Astrocyte (in vitro differentiated cells and primary cell): ENCODE data around the gene CCDC28A. TPM values are rescaled to one million over a fixed set of nuclear protein-coding genes. Genes with fewer than 3 reads are reported as not detected.

ENCODE experiments used
- DNase-seq: peaks from one replicate; pipeline ENCODE4 v3.0.0-alpha.2; 2010; ENCODE audit warnings: low read depth
- FAIRE-seq: peaks from 2 replicates; lab custom pipeline; 2011; peaks lifted over from hg19 to GRCh38; lab: Jason Lieb, UNC
- H2AFZ ChIP-seq: 2 replicates; pipeline ENCODE4 v1.6.0; 2012; ENCODE audit warnings: low read depth, low read length, inconsistent platforms
- H3K27ac ChIP-seq: 2 replicates; pipeline ENCODE4 v1.5.1; 2011; ENCODE audit warnings: low read depth, low read length, inconsistent platforms
- H3K27me3 ChIP-seq: 2 replicates; pipeline ENCODE4 v1.6.0; 2011; ENCODE audit warnings: low read length, inconsistent platforms; ENCODE audit not compliant: insufficient read depth
- H3K36me3 ChIP-seq: 2 replicates; pipeline ENCODE4 v1.5.1; 2011; ENCODE audit warnings: low read length, inconsistent platforms; ENCODE audit not compliant: insufficient read depth
- H3K4me1 ChIP-seq: 2 replicates; pipeline ENCODE4 v1.5.1; 2011; ENCODE audit warnings: low read length, inconsistent platforms; ENCODE audit not compliant: insufficient read depth
- H3K4me2 ChIP-seq: 2 replicates; pipeline ENCODE4 v1.6.0; 2012; ENCODE audit warnings: low read length, inconsistent platforms
- H3K4me3 ChIP-seq: 2 replicates; pipeline ENCODE4 v1.5.1; 2011; ENCODE audit warnings: low read depth, mild to moderate bottlenecking, low read length, inconsistent platforms; ENCODE audit not compliant: insufficient read depth
- H3K79me2 ChIP-seq: 2 replicates; pipeline ENCODE4 v1.6.0; 2012; ENCODE audit warnings: mild to moderate bottlenecking, low read length, inconsistent platforms; ENCODE audit not compliant: insufficient read depth
- H3K9ac ChIP-seq: 2 replicates; pipeline ENCODE4 v1.6.0; 2012; ENCODE audit warnings: mild to moderate bottlenecking, low read length, inconsistent platforms
- H3K9me3 ChIP-seq: 2 replicates; pipeline ENCODE4 v1.5.1; 2012; ENCODE audit warnings: low read depth, mild to moderate bottlenecking, low read length, inconsistent platforms; ENCODE audit not compliant: insufficient read depth
- H4K20me1 ChIP-seq: 2 replicates; pipeline ENCODE4 v1.6.0; 2012; ENCODE audit warnings: low read length, inconsistent platforms; ENCODE audit not compliant: insufficient read depth
- H3K27ac Mint-ChIP-seq: one replicate; pipeline ENCODE4 v1.8.0; 2021; ENCODE audit warnings: mild to moderate bottlenecking, mixed read lengths; ENCODE audit not compliant: unreplicated experiment
- H3K27me3 Mint-ChIP-seq: one replicate; pipeline ENCODE4 v1.8.0; 2021; ENCODE audit warnings: low read depth, mixed read lengths; ENCODE audit not compliant: unreplicated experiment
- H3K36me3 Mint-ChIP-seq: one replicate; pipeline ENCODE4 v1.8.0; 2021; ENCODE audit warnings: low read depth, mixed read lengths; ENCODE audit not compliant: unreplicated experiment
- H3K4me1 Mint-ChIP-seq: one replicate; pipeline ENCODE4 v1.8.0; 2021; ENCODE audit warnings: low read depth, mixed read lengths; ENCODE audit not compliant: unreplicated experiment
- H3K4me3 Mint-ChIP-seq: one replicate; pipeline ENCODE4 v1.8.0; 2021; ENCODE audit warnings: mild to moderate bottlenecking, moderate library complexity, mixed read lengths; ENCODE audit not compliant: unreplicated experiment
- H3K9me3 Mint-ChIP-seq: one replicate; pipeline ENCODE4 v1.8.0; 2021; ENCODE audit warnings: mild to moderate bottlenecking, mixed read lengths; ENCODE audit not compliant: unreplicated experiment
- CTCF ChIP-seq: IDR thresholded peaks from 2 replicates; pipeline ENCODE4 v1.5.1; 2011; ENCODE audit warnings: low read depth, mild to moderate bottlenecking, inconsistent platforms, low read length, moderate library complexity; ENCODE audit not compliant: insufficient read depth
- EZH2 ChIP-seq: IDR thresholded peaks from 2 replicates; pipeline ENCODE4 v1.6.1; 2012; ENCODE audit warnings: mild to moderate bottlenecking, low read length, inconsistent platforms; ENCODE audit not compliant: insufficient read depth
- total RNA-seq: library from RNA; stranded (reverse); gene quantifications from 2 replicates; pipeline ENCODE4 v1.2.1, GENCODE V29; 2021

The CCDC28A gene
- total RNA-seq, 1 donor from 2014 or later, result 9.5 TPM

GRCh38 chr6:138837246-138837645 is 63.7 kb downstream of the CCDC28A start:
- Histone ChIP-seq H3K4me2 (no peak overlapping the region), H3K4me1 (no peaks in the 10 kb centered on the region), H3K9ac (no peak overlapping the region), H3K27me3 (no peaks in the 10 kb centered on the region), H3K36me3 (no peaks in the 10 kb centered on the region), H3K9me3 (no peaks in the 10 kb centered on the region), H4K20me1 (no peaks in the 10 kb centered on the region), H3K79me2 (no peaks in the 10 kb centered on the region), H3K27ac (no peak overlapping the region), H3K4me3 (no peak overlapping the region), H2AFZ (no peak overlapping the region)
- H3K27ac Mint-ChIP-seq, result no peak overlapping the region
- H3K4me3 Mint-ChIP-seq, result no peak overlapping the region
- H3K9me3 Mint-ChIP-seq, result no peaks in the 10 kb centered on the region
- no peak for TF ChIP-seq EZH2
- no peak for TF ChIP-seq CTCF
- no peaks in the 10 kb centered on the region for H3K4me1 Mint-ChIP-seq
- FAIRE-seq (no peak), DNase-seq (no peak)
- H3K36me3 Mint-ChIP-seq, result no peaks in the 10 kb centered on the region
- no peaks in the 10 kb centered on the region for H3K27me3 Mint-ChIP-seq

Other genes starting within 250 kb of the CCDC28A start
- gene ECT2L, start 22.3 kb downstream of the CCDC28A start, total RNA-seq, result not detected in 2 replicates
- gene REPS1, start 214.5 kb downstream of the CCDC28A start, total RNA-seq, result 31.7 and 39.1 TPM in 2 replicates